SK-N-SH (cell line): Measurements from ENCODE around the gene WDR53.

Source experiments
- CTCF ChIP-seq: fragments of 200-600 bp; sonication (generic); IDR thresholded peaks from 2 replicates; pipeline ENCODE4 v1.6.1; 2017; ENCODE audit warnings: antibody characterized with exemption, mild to moderate bottlenecking, moderate library complexity
- EP300 ChIP-seq, 2 experiments: IDR thresholded peaks; 2 replicates each; pipeline versions ENCODE4 v1.4.0 to v1.6.1; 2012; ENCODE audit warnings: borderline replicate concordance in 1 of 2, low read depth in 1 of 2, low read length in 1 of 2
- EZH2phosphoT487 ChIP-seq: fragments of 200-600 bp; sonication (generic); IDR thresholded peaks from 2 replicates; pipeline ENCODE4 v1.6.1; 2017; ENCODE audit warnings: low read depth, mixed run types, mild to moderate bottlenecking, antibody characterized with exemption, moderate library complexity, borderline replicate concordance
- MXI1 ChIP-seq: IDR thresholded peaks from 2 replicates; pipeline ENCODE4 v1.6.1; 2012; ENCODE audit warnings: mild to moderate bottlenecking, low read depth, low read length, improper control_type of control experiment
- NFIC ChIP-seq: IDR thresholded peaks from 2 replicates; pipeline ENCODE4 v1.4.0; 2012; ENCODE audit warnings: borderline replicate concordance
- POLR2AphosphoS5 ChIP-seq: IDR thresholded peaks from 2 replicates; pipeline ENCODE4 v1.6.1; 2012; ENCODE audit warnings: low read depth, low read length
- RCOR1 ChIP-seq: fragments of 150-350 bp; IDR thresholded peaks from 2 replicates; pipeline ENCODE4 v1.6.1; 2017; ENCODE audit warnings: antibody characterized with exemption, low read length
- SMC3 ChIP-seq: IDR thresholded peaks from 2 replicates; pipeline ENCODE4 v1.6.1; 2012; ENCODE audit warnings: low read depth, low read length, improper control_type of control experiment
- TAF1 ChIP-seq: IDR thresholded peaks from 2 replicates; pipeline ENCODE4 v1.6.1; 2012; ENCODE audit warnings: low read depth, mild to moderate bottlenecking, low read length, moderate library complexity, borderline replicate concordance
- TEAD4 ChIP-seq: IDR thresholded peaks from 2 replicates; pipeline ENCODE4 v1.4.0; 2012; ENCODE audit warnings: mild to moderate bottlenecking, borderline replicate concordance; ENCODE audit not compliant: insufficient read depth
- YY1 ChIP-seq: IDR thresholded peaks from 2 replicates; pipeline ENCODE4 v1.4.0; 2012; ENCODE audit warnings: low read depth, mild to moderate bottlenecking
- TF ChIP-seq, protein P1 (sequence below): IDR thresholded peaks from 2 replicates; pipeline ENCODE4 v1.6.1; 2012; ENCODE audit warnings: mild to moderate bottlenecking, low read depth, low read length, moderate library complexity

DNA sequence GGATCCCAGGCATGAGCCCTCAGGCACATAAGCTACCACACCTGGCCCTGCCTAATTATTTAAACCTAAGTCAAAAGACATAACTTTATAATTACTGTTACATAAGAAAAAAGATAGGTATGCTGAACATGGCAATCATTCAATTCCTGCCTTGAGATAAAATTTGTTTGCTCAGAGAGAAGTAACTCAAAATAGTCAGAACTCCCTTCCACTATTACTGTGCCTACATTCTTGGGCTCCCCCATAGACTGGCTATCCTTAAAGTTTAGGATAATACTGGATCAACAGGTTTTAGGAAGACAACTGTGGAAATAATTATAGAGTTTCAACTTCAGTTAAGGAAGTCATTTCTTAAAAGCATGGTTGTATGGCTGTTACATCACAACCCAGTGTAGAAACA, 9.9 kb downstream of the WDR53 start:
- TF ChIP-seq TAF1 (no peak), EZH2phosphoT487 (no peak), CTCF (no peak), EP300 (IDR thresholded peaks at IDR 0.05; ENCODE audit: borderline replicate concordance in 1 of 2, low read depth in 1 of 2, low read length in 1 of 2) (no peak), MXI1 (no peak), NFIC (no peak), YY1 (no peak), POLR2AphosphoS5 (no peak), TEAD4 (no peak), RCOR1 (no peak), SMC3 (no peak)
- TF ChIP-seq, protein P1, sequence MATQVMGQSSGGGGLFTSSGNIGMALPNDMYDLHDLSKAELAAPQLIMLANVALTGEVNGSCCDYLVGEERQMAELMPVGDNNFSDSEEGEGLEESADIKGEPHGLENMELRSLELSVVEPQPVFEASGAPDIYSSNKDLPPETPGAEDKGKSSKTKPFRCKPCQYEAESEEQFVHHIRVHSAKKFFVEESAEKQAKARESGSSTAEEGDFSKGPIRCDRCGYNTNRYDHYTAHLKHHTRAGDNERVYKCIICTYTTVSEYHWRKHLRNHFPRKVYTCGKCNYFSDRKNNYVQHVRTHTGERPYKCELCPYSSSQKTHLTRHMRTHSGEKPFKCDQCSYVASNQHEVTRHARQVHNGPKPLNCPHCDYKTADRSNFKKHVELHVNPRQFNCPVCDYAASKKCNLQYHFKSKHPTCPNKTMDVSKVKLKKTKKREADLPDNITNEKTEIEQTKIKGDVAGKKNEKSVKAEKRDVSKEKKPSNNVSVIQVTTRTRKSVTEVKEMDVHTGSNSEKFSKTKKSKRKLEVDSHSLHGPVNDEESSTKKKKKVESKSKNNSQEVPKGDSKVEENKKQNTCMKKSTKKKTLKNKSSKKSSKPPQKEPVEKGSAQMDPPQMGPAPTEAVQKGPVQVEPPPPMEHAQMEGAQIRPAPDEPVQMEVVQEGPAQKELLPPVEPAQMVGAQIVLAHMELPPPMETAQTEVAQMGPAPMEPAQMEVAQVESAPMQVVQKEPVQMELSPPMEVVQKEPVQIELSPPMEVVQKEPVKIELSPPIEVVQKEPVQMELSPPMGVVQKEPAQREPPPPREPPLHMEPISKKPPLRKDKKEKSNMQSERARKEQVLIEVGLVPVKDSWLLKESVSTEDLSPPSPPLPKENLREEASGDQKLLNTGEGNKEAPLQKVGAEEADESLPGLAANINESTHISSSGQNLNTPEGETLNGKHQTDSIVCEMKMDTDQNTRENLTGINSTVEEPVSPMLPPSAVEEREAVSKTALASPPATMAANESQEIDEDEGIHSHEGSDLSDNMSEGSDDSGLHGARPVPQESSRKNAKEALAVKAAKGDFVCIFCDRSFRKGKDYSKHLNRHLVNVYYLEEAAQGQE = no peak
